ENCODE results near the gene LRRC8C.
"Not testable (repeated sequence)": the region's sequence is repeated elsewhere in the genome, so short reads cannot be mapped to it uniquely, and the experiment has no call there.

Gene LRRC8C

GRCh38 chr1:89627596-89627962, 5.3 kb upstream of the LRRC8C start:
- Histone ChIP-seq H3K36me3 (ENCODE audit: insufficient read depth, low read length) (no peaks in the 10 kb centered on the region), H3K9ac (ENCODE audit: low read depth, low read length, poor library complexity, severe bottlenecking) (no peak overlapping the region), H3K4me3 (ENCODE audit: low read length, poor library complexity, severe bottlenecking) (no peak overlapping the region), H3F3A (ENCODE audit: low read depth) (no peaks in the 10 kb centered on the region), H3K79me2 (ENCODE audit: insufficient read depth, low read length) (0 out of 2 replicates have a peak, but pooled peaks cover 7% of the 10 kb centered on the region), H3K4me2 (ENCODE audit: low read depth, low read length, poor library complexity, severe bottlenecking) (no peak overlapping the region), H3K9me3 (ENCODE audit: insufficient read depth, low read depth, low read length) (no peaks in the 10 kb centered on the region), H2AFZ (ENCODE audit: low read length) (no peak overlapping the region), H3K4me1 (ENCODE audit: insufficient read depth, low read length, poor library complexity, severe bottlenecking) (peaks cover 30% of the 10 kb centered on the region), H3K9me2 (replicated peaks; ENCODE audit: low read depth, low read length) (no peaks in the 10 kb centered on the region), H4K20me1 (ENCODE audit: insufficient read depth, low read length, poor library complexity, severe bottlenecking) (no peaks in the 10 kb centered on the region), H3K27me3 (ENCODE audit: insufficient read depth, low read length, poor library complexity, severe bottlenecking) (no peaks in the 10 kb centered on the region)
- TF ChIP-seq CTCF (conservative IDR thresholded peaks at IDR 0.05; ENCODE audit: low read length) (no peak), EZH2phosphoT487 (IDR thresholded peaks at IDR 0.05; ENCODE audit: borderline replicate concordance) (no peak)

- Histone ChIP-seq H3K4me3 (ENCODE audit: low read length, poor library complexity, severe bottlenecking) (no peak overlapping the region), H4K20me1 (ENCODE audit: insufficient read depth, low read length, poor library complexity, severe bottlenecking) (no peaks in the 10 kb centered on the region), H3K4me1 (ENCODE audit: insufficient read depth, low read length, poor library complexity, severe bottlenecking) (peaks cover 30% of the 10 kb centered on the region), H3K79me2 (ENCODE audit: insufficient read depth, low read length) (peaks cover 17% of the 10 kb centered on the region), H3K9me3 (ENCODE audit: insufficient read depth, low read depth, low read length) (no peaks in the 10 kb centered on the region), H3F3A (ENCODE audit: low read depth) (no peaks in the 10 kb centered on the region), H3K4me2 (ENCODE audit: low read depth, low read length, poor library complexity, severe bottlenecking) (no peak overlapping the region), H3K9me2 (replicated peaks; ENCODE audit: low read depth, low read length) (no peaks in the 10 kb centered on the region), H3K9ac (ENCODE audit: low read depth, low read length, poor library complexity, severe bottlenecking) (no peak overlapping the region), H2AFZ (ENCODE audit: low read length) (no peak overlapping the region), H3K27me3 (ENCODE audit: insufficient read depth, low read length, poor library complexity, severe bottlenecking) (no peaks in the 10 kb centered on the region), H3K36me3 (ENCODE audit: insufficient read depth, low read length) (no peaks in the 10 kb centered on the region)
- TF ChIP-seq CTCF (conservative IDR thresholded peaks at IDR 0.05; ENCODE audit: low read length) (no peak), EZH2phosphoT487 (IDR thresholded peaks at IDR 0.05; ENCODE audit: borderline replicate concordance) (no peak)
Measured at GRCh38 chr1:89629146-89629545, 3.8 kb upstream of the LRRC8C start.

DNA sequence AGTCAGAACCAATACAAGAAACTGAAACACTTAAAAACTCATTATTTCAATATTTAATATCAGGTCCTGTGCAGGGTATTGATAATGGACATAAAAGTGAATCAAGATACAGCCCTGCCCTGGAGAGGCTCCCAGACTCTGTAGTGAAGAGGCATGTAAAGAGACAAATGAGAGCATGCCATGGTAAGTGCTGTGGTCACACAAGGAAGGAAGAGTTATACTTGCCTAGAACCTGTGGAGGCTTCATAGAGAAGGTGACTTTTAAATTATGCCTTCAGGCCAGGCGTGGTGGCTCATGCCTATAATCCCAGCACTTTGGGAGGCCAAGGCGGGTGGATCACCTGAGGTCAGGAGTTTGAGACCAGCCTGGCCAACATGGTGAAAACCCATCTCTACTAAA, 3.3 kb upstream of the LRRC8C start:
- H3K36me3 ChIP-seq (ENCODE audit: insufficient read depth, low read length); H3K9me3 ChIP-seq (ENCODE audit: insufficient read depth, low read depth, low read length); H4K20me1 ChIP-seq (ENCODE audit: insufficient read depth, low read length, poor library complexity, severe bottlenecking); H3K9ac ChIP-seq (ENCODE audit: low read depth, low read length, poor library complexity, severe bottlenecking); H3F3A ChIP-seq (ENCODE audit: low read depth); H3K4me3 ChIP-seq (ENCODE audit: low read length, poor library complexity, severe bottlenecking); H3K4me2 ChIP-seq (ENCODE audit: low read depth, low read length, poor library complexity, severe bottlenecking); H3K27me3 ChIP-seq (ENCODE audit: insufficient read depth, low read length, poor library complexity, severe bottlenecking); H3K9me2 ChIP-seq (replicated peaks; ENCODE audit: low read depth, low read length); H2AFZ ChIP-seq (ENCODE audit: low read length): not testable (repeated sequence)
- peaks cover 22% of the 10 kb centered on the region for H3K79me2 ChIP-seq (ENCODE audit: insufficient read depth, low read length)
- H3K4me1 ChIP-seq (ENCODE audit: insufficient read depth, low read length, poor library complexity, severe bottlenecking): peaks cover 31% of the 10 kb centered on the region

GRCh38 chr1:89630048-89630447, 2.9 kb upstream of the LRRC8C start:
- H4K20me1 ChIP-seq (ENCODE audit: insufficient read depth, low read length, poor library complexity, severe bottlenecking): peaks cover 6% of the 10 kb centered on the region
- no peaks in the 10 kb centered on the region for H3F3A ChIP-seq (ENCODE audit: low read depth)
- peaks cover 35% of the 10 kb centered on the region for H3K4me1 ChIP-seq (ENCODE audit: insufficient read depth, low read length, poor library complexity, severe bottlenecking)
- H3K79me2 ChIP-seq (ENCODE audit: insufficient read depth, low read length): peaks cover 26% of the 10 kb centered on the region
- H3K4me3 ChIP-seq (ENCODE audit: low read length, poor library complexity, severe bottlenecking): no peak overlapping the region
- no peak overlapping the region for H2AFZ ChIP-seq (ENCODE audit: low read length)
- no peaks in the 10 kb centered on the region for H3K9me3 ChIP-seq (ENCODE audit: insufficient read depth, low read depth, low read length)
- H3K4me2 ChIP-seq (ENCODE audit: low read depth, low read length, poor library complexity, severe bottlenecking): no peak overlapping the region
- no peak overlapping the region for H3K9ac ChIP-seq (ENCODE audit: low read depth, low read length, poor library complexity, severe bottlenecking)
- H3K36me3 ChIP-seq (ENCODE audit: insufficient read depth, low read length): no peaks in the 10 kb centered on the region
- no peaks in the 10 kb centered on the region for H3K9me2 ChIP-seq (replicated peaks; ENCODE audit: low read depth, low read length)
- H3K27me3 ChIP-seq (ENCODE audit: insufficient read depth, low read length, poor library complexity, severe bottlenecking): no peaks in the 10 kb centered on the region
- TF ChIP-seq CTCF (conservative IDR thresholded peaks at IDR 0.05; ENCODE audit: low read length) (peak; percentile 36), EZH2phosphoT487 (IDR thresholded peaks at IDR 0.05; ENCODE audit: borderline replicate concordance) (no peak)
